Measurements from ENCODE around the gene C1QB. TPM values are rescaled to one million over a fixed set of nuclear protein-coding genes. Genes with fewer than 3 reads are reported as not detected.

The C1QB gene
- total and polyA plus RNA-seq, 4 donors, result 93.9 to 335 (median 143) TPM

DNA sequence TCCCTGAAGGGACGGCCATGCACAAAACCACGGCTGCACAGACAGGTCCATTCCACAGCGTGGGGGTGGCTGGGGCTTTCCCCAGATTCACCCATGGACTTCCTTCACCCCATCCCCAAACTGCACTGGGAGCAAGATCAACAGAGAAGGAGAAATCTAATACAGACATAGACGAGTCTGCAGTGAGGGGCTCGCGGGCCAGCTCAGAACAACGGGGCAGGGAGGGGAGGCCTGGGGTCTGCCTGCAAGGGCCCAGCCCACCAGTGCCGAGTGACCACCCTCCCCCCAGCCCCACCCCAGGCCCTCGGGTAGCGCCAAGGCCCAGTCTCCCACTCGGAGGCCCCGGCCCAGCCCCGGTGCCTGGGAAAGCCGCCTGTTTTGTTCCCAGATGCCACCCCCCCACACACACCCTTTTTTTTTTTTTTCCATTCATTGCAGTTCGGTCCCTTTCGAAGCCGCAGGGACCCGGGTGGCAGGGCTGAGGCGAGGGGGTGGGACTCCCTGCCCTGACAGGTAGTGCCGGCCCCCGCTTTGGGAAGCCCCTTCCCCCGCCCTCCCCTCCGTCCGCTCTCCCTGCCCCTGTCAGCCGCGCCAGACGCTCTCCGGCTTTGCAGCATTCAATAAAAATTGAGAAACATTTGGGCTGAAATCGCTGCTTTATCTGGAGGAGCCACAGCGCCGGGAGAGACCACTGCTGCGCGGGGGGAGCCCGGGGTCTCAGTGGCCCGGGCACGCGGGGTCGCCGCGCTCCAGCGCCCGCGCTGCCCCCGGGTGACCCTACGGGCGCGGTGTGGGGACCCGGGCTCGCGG lies 57.1 kb downstream of the C1QB start:
- peaks cover 0 to 4% (median under 1%) of the 10 kb centered on the region in 4 donors for H3K27me3 ChIP-seq (ENCODE audit: control insufficient read depth in 4 of 4, insufficient read depth in 4 of 4, low read length in 3 of 4)
- peak overlapping the region in 1 of 3 donors; percentile 71 for H3K4me3 ChIP-seq (ENCODE audit: low read depth in 1 of 3, low read length in 3 of 3)
- no peaks in the 10 kb centered on the region for H3K9me3 ChIP-seq (ENCODE audit: control insufficient read depth in 4 of 4, low read length in 3 of 4)
- 4% methylated on average over 50 of the region's 50 CpGs for WGBS
- TF ChIP-seq JUND (IDR thresholded peaks at IDR 0.05) (no peak), GABPA (IDR thresholded peaks at IDR 0.05 in 1 of 2, conservative IDR thresholded peaks at IDR 0.05 in 1 of 2) (no peak), HNF4G (IDR thresholded peaks at IDR 0.05) (no peak)
- TF ChIP-seq, protein P1, sequence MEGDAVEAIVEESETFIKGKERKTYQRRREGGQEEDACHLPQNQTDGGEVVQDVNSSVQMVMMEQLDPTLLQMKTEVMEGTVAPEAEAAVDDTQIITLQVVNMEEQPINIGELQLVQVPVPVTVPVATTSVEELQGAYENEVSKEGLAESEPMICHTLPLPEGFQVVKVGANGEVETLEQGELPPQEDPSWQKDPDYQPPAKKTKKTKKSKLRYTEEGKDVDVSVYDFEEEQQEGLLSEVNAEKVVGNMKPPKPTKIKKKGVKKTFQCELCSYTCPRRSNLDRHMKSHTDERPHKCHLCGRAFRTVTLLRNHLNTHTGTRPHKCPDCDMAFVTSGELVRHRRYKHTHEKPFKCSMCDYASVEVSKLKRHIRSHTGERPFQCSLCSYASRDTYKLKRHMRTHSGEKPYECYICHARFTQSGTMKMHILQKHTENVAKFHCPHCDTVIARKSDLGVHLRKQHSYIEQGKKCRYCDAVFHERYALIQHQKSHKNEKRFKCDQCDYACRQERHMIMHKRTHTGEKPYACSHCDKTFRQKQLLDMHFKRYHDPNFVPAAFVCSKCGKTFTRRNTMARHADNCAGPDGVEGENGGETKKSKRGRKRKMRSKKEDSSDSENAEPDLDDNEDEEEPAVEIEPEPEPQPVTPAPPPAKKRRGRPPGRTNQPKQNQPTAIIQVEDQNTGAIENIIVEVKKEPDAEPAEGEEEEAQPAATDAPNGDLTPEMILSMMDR (IDR thresholded peaks at IDR 0.05; ENCODE audit: low read depth, low read length, missing input control), result no peak
- TF ChIP-seq, protein P2, sequence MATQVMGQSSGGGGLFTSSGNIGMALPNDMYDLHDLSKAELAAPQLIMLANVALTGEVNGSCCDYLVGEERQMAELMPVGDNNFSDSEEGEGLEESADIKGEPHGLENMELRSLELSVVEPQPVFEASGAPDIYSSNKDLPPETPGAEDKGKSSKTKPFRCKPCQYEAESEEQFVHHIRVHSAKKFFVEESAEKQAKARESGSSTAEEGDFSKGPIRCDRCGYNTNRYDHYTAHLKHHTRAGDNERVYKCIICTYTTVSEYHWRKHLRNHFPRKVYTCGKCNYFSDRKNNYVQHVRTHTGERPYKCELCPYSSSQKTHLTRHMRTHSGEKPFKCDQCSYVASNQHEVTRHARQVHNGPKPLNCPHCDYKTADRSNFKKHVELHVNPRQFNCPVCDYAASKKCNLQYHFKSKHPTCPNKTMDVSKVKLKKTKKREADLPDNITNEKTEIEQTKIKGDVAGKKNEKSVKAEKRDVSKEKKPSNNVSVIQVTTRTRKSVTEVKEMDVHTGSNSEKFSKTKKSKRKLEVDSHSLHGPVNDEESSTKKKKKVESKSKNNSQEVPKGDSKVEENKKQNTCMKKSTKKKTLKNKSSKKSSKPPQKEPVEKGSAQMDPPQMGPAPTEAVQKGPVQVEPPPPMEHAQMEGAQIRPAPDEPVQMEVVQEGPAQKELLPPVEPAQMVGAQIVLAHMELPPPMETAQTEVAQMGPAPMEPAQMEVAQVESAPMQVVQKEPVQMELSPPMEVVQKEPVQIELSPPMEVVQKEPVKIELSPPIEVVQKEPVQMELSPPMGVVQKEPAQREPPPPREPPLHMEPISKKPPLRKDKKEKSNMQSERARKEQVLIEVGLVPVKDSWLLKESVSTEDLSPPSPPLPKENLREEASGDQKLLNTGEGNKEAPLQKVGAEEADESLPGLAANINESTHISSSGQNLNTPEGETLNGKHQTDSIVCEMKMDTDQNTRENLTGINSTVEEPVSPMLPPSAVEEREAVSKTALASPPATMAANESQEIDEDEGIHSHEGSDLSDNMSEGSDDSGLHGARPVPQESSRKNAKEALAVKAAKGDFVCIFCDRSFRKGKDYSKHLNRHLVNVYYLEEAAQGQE (IDR thresholded peaks at IDR 0.05), result no peak
- TF ChIP-seq, protein P3, sequence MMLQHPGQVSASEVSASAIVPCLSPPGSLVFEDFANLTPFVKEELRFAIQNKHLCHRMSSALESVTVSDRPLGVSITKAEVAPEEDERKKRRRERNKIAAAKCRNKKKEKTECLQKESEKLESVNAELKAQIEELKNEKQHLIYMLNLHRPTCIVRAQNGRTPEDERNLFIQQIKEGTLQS (IDR thresholded peaks at IDR 0.05), result no peak
- H3K27ac ChIP-seq (ENCODE audit: low read depth in 1 of 2, low read length in 2 of 2), result no peak overlapping the region
- no peak overlapping the region for H3K9ac ChIP-seq (ENCODE audit: low read depth in 1 of 2, low read length in 2 of 2)
- no peaks in the 10 kb centered on the region for H3K36me3 ChIP-seq (ENCODE audit: control insufficient read depth in 4 of 4, insufficient read depth in 3 of 4, low read depth in 1 of 4, low read length in 3 of 4)
- DNase-seq (ENCODE audit: low spot score), result peak; percentile 57
- H3K4me1 ChIP-seq (ENCODE audit: control insufficient read depth in 4 of 4, insufficient read depth in 4 of 4, low read length in 3 of 4), result peaks cover 3 to 12% (median 5%) of the 10 kb centered on the region in 4 donors

DNA sequence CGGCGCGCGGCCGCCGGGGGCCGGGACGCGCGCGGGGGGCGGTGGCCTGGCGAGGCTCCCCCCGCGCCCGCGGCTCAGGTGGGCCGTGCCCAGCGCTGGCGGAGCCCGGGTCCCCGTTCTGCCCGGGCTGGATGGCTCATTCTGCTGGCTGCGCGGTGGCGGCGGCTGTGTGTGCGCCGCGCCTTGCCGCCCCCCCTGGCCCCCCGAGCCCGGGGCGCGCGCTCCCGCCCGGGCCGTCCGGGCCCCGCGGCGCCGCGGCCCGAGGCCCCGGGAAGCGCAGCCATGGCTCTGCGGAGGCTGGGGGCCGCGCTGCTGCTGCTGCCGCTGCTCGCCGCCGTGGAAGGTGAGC lies 57.6 kb downstream of the C1QB start, which contains the start of gene EPHB2:
TSS of gene EPHB2 (plus strand) at position 139 of the 349 bp plus-strand sequence. CDS start at position 283, 144 bp downstream.
- Histone ChIP-seq H3K4me1 (ENCODE audit: control insufficient read depth in 4 of 4, insufficient read depth in 4 of 4, low read length in 3 of 4) (peaks cover 3 to 12% (median 5%) of the 10 kb centered on the region in 4 donors), H3K9me3 (ENCODE audit: control insufficient read depth in 4 of 4, low read length in 3 of 4) (no peaks in the 10 kb centered on the region), H3K27me3 (ENCODE audit: control insufficient read depth in 4 of 4, insufficient read depth in 4 of 4, low read length in 3 of 4) (peaks cover 0 to 4% (median under 1%) of the 10 kb centered on the region in 4 donors), H3K9ac (ENCODE audit: low read depth in 1 of 2, low read length in 2 of 2) (no peak within 1 kb of the TSS), H3K4me3 (ENCODE audit: low read depth in 1 of 3, low read length in 3 of 3) (peak within 1 kb of the TSS in 1 of 3 donors; percentile 71), H3K36me3 (ENCODE audit: control insufficient read depth in 4 of 4, insufficient read depth in 3 of 4, low read depth in 1 of 4, low read length in 3 of 4) (no peaks in the 10 kb centered on the region), H3K27ac (ENCODE audit: low read depth in 1 of 2, low read length in 2 of 2) (no peak within 1 kb of the TSS)
- under 1% methylated on average over 55 of the region's 55 CpGs for WGBS
- DNase-seq (ENCODE audit: low spot score), result no peak
- TF ChIP-seq, protein P3 (IDR thresholded peaks at IDR 0.05), result no peak
- TF ChIP-seq, protein P4, sequence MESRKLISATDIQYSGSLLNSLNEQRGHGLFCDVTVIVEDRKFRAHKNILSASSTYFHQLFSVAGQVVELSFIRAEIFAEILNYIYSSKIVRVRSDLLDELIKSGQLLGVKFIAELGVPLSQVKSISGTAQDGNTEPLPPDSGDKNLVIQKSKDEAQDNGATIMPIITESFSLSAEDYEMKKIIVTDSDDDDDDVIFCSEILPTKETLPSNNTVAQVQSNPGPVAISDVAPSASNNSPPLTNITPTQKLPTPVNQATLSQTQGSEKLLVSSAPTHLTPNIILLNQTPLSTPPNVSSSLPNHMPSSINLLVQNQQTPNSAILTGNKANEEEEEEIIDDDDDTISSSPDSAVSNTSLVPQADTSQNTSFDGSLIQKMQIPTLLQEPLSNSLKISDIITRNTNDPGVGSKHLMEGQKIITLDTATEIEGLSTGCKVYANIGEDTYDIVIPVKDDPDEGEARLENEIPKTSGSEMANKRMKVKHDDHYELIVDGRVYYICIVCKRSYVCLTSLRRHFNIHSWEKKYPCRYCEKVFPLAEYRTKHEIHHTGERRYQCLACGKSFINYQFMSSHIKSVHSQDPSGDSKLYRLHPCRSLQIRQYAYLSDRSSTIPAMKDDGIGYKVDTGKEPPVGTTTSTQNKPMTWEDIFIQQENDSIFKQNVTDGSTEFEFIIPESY (IDR thresholded peaks at IDR 0.05), result no peak
- no peak for TF ChIP-seq EGR1 (IDR thresholded peaks at IDR 0.05; ENCODE audit: low read depth in 2 of 2)
- TF ChIP-seq SP1 (IDR thresholded peaks at IDR 0.05), result no peak
- no peak for TF ChIP-seq RXRA (IDR thresholded peaks at IDR 0.05)
- TF ChIP-seq JUND (IDR thresholded peaks at IDR 0.05), result no peak
- TF ChIP-seq HNF4A (conservative IDR thresholded peaks at IDR 0.05), result no peak
- no peak for TF ChIP-seq FOXA1 (IDR thresholded peaks at IDR 0.05)
- TF ChIP-seq HNF4G (IDR thresholded peaks at IDR 0.05), result no peak
- TF ChIP-seq, protein P2 (IDR thresholded peaks at IDR 0.05), result no peak
- TF ChIP-seq GABPA (IDR thresholded peaks at IDR 0.05 in 1 of 2, conservative IDR thresholded peaks at IDR 0.05 in 1 of 2), result no peak
- no peak for TF ChIP-seq RAD21 (IDR thresholded peaks at IDR 0.05)
- no peak for TF ChIP-seq NR2F2 (IDR thresholded peaks at IDR 0.05)
- no peak for TF ChIP-seq FOXA2 (IDR thresholded peaks at IDR 0.05)
- TF ChIP-seq, protein P5, sequence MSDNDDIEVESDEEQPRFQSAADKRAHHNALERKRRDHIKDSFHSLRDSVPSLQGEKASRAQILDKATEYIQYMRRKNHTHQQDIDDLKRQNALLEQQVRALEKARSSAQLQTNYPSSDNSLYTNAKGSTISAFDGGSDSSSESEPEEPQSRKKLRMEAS (IDR thresholded peaks at IDR 0.05), result no peak
- no peak for TF ChIP-seq TAF1 (conservative IDR thresholded peaks at IDR 0.05)

Data from liver (tissue), 9 donors.